Heart left ventricle (tissue), 13 donors: ENCODE data around the gene HECTD3.

Source experiments
- POLR2A ChIP-seq, 2 donors: fragments of 450-650 bp; IDR thresholded peaks; one replicate each; pipeline ENCODE4 v1.6.1; 2017; ENCODE audit warnings: antibody characterized with exemption in 2 of 2, mild to moderate bottlenecking in 2 of 2, moderate library complexity in 2 of 2
- TF ChIP-seq, protein P1 (sequence below), 12 donors: fragments of 200-600 bp; sonication (generic) in 4 of 12; IDR thresholded peaks; one replicate each; pipeline versions ENCODE4 v1.5.0 to v1.8.0; 2018 to 2022; ENCODE audit warnings: antibody characterized with exemption in 12 of 12, mild to moderate bottlenecking in 5 of 12
- donor health status: ischemic (EF 13 %, LVEDD 7.1; RV severe dilation, severe dysfunction).
- donor health status: DM: no; HTN: yes; CAD: no.
- donor health status: DM: no; HTN: no; CAD: no.
- donor health status: ischemic (EF 25% LVEDD 6.9; RV normal size, moderate dysfunction).
- donor health status: ischemic (EF 25% LVEDD 5.7; RV mildly dilated, moderate dysfunction).
- donor health status: ischemic (EF 35%, LVEDD 5.7; RV mildly dilated, moderate dysfunction).
- donor health status: nonischemic (EF 11% LVEDD 7.7; RV severe dilation, severe dysfunction).
- donor health status: DM: yes; HTN: yes; CAD: no.
- donor health status: PGD.
- donor health status: ischemic (EF 29% LVEDD 5.4; RV normal size, mild dysfunction).
- donor health status: nonischemic (EF 23%, LVEDD 6.1; RV moderate dilation, normal function).

DNA sequence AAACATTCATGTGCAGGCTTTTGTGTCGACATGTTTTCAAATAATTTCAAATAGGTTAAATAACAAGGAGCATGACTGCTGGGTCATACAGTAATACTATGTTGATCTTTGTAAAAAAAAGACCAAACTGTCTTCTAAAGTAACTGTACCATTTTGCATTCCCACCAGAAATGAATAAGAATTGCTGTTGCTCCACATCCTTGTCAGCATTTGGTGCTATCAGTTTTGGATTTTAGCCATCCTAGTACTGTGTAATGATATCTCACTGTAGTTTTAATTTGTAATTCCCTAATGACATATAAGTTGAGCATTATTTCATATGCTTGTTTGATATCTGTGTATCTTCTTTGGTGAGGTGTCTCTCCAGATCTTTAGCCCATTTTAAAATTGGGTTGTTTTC lies 12.5 kb upstream of the HECTD3 start:
- TF ChIP-seq, protein P1, sequence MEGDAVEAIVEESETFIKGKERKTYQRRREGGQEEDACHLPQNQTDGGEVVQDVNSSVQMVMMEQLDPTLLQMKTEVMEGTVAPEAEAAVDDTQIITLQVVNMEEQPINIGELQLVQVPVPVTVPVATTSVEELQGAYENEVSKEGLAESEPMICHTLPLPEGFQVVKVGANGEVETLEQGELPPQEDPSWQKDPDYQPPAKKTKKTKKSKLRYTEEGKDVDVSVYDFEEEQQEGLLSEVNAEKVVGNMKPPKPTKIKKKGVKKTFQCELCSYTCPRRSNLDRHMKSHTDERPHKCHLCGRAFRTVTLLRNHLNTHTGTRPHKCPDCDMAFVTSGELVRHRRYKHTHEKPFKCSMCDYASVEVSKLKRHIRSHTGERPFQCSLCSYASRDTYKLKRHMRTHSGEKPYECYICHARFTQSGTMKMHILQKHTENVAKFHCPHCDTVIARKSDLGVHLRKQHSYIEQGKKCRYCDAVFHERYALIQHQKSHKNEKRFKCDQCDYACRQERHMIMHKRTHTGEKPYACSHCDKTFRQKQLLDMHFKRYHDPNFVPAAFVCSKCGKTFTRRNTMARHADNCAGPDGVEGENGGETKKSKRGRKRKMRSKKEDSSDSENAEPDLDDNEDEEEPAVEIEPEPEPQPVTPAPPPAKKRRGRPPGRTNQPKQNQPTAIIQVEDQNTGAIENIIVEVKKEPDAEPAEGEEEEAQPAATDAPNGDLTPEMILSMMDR (IDR thresholded peaks at IDR 0.05) = no peak
- TF ChIP-seq POLR2A (IDR thresholded peaks at IDR 0.05) = no peak
